ELF-1 (cell line): Measurements from ENCODE around the gene DLG5.

Experiments used
- DNase-seq: peaks from one replicate; pipeline ENCODE4 v3.0.0-alpha.2; 2016; ENCODE audit warnings: low read depth, low spot score

DLG5 gene

GRCh38 chr10:77844177-77844576 is 82.4 kb downstream of the DLG5 start:
- no peak for DNase-seq

GRCh38 chr10:77843264-77843663 is 83.3 kb downstream of the DLG5 start:
- DNase-seq: no peak

GRCh38 chr10:77842652-77843212 is 83.8 kb downstream of the DLG5 start:
- no peak for DNase-seq

GRCh38 chr10:77841711-77842375 is 84.7 kb downstream of the DLG5 start:
- DNase-seq: no peak

GRCh38 chr10:77840636-77841035 is 85.9 kb downstream of the DLG5 start:
- no peak for DNase-seq

- DNase-seq: no peak
Measured at GRCh38 chr10:77837925-77838595, 88.5 kb downstream of the DLG5 start.

GRCh38 chr10:77837248-77837924 is 89.2 kb downstream of the DLG5 start:
- DNase-seq: peak; percentile 87

- peak; percentile 53 for DNase-seq
Measured at GRCh38 chr10:77836299-77836820, 90.2 kb downstream of the DLG5 start.

- DNase-seq: no peak
Measured at GRCh38 chr10:77835669-77836086, 90.9 kb downstream of the DLG5 start.

GRCh38 chr10:77834943-77835668 is 91.4 kb downstream of the DLG5 start:
- no peak for DNase-seq

- no peak for DNase-seq
Measured at GRCh38 chr10:77834540-77834939, 92.0 kb downstream of the DLG5 start.

GRCh38 chr10:77833792-77834191 is 92.8 kb downstream of the DLG5 start:
- DNase-seq: no peak

- DNase-seq: no peak
Measured at GRCh38 chr10:77833225-77833624, 93.3 kb downstream of the DLG5 start.

- DNase-seq: peak; percentile 37
Measured at GRCh38 chr10:77832238-77832637, 94.3 kb downstream of the DLG5 start.

GRCh38 chr10:77829356-77829755 is 97.2 kb downstream of the DLG5 start:
- no peak for DNase-seq

- DNase-seq: no peak
Measured at GRCh38 chr10:77828377-77828776, 98.2 kb downstream of the DLG5 start.

GRCh38 chr10:77827366-77827765 is 99.2 kb downstream of the DLG5 start:
- no peak for DNase-seq

GRCh38 chr10:77825965-77826364 is 100.6 kb downstream of the DLG5 start:
- peak; percentile 68 for DNase-seq

GRCh38 chr10:77824908-77825307 is 101.6 kb downstream of the DLG5 start:
- DNase-seq: no peak

GRCh38 chr10:77823811-77824542 is 102.6 kb downstream of the DLG5 start:
- DNase-seq: no peak

GRCh38 chr10:77821551-77821950 is 105.0 kb downstream of the DLG5 start:
- DNase-seq: no peak
